ENCODE measurements around the gene CRB2.

DNA sequence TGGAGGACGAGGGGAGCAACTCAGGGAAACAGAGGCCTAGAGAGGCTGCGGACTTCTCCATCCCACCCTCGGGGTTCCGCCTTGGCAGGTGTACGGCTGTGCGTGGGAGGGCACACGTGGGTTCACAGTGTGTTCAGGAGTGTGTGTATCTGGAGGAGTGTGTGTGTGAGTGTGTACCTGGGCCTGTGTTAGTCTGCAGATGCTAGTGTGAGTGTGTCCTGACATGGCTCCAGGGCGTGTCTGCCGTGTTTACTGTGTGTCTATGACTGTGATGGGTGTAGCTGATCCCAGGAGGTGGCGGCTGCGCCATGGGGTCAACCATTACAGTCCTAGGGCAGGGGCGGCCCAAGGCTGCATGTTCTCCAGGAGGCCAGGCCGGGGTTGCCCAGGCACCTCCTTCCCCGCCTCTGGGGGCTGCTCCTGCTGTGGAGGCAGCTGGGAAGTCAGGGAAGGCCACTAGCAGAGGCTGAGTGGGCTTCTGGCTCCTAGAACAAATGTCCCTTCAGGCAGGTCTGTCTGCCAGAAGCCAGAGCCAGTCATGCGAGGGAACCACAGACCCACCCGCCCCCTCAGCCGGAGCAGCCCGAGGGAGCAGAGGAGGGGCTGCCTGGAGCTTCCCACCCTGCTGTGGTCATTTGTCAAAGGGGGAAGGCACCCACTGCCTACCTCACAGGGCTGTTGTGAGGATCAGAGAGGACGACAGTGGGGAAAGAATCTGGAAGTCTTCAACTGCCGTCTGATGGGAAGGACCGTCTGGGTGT is 21.4 kb downstream of the CRB2 start:
- no peak for TF ChIP-seq RAD21 (IDR thresholded peaks at IDR 0.05; ENCODE audit: low read depth)
- TF ChIP-seq, protein P1, sequence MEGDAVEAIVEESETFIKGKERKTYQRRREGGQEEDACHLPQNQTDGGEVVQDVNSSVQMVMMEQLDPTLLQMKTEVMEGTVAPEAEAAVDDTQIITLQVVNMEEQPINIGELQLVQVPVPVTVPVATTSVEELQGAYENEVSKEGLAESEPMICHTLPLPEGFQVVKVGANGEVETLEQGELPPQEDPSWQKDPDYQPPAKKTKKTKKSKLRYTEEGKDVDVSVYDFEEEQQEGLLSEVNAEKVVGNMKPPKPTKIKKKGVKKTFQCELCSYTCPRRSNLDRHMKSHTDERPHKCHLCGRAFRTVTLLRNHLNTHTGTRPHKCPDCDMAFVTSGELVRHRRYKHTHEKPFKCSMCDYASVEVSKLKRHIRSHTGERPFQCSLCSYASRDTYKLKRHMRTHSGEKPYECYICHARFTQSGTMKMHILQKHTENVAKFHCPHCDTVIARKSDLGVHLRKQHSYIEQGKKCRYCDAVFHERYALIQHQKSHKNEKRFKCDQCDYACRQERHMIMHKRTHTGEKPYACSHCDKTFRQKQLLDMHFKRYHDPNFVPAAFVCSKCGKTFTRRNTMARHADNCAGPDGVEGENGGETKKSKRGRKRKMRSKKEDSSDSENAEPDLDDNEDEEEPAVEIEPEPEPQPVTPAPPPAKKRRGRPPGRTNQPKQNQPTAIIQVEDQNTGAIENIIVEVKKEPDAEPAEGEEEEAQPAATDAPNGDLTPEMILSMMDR (IDR thresholded peaks at IDR 0.05 in 2 of 3, conservative IDR thresholded peaks at IDR 0.05 in 1 of 3; ENCODE audit: borderline replicate concordance in 1 of 3, insufficient read depth in 1 of 3, low read depth in 2 of 3, low read length in 2 of 3): no peak
